K562 (cell line): Measurements from ENCODE around the gene PTP4A2. TPM values are rescaled to one million over a fixed set of nuclear protein-coding genes. Genes with fewer than 3 reads are reported as not detected.

Experiments
- DEAF1 ChIP-seq: fragments of 450-650 bp; formaldehyde crosslinking; IDR thresholded peaks from 2 replicates; pipeline ENCODE4 v1.4.0; 2020; ENCODE audit warnings: mild to moderate bottlenecking, moderate library complexity
- DMBX1 ChIP-seq: fragments of 250-450 bp; sonication (Bioruptor Pico); IDR thresholded peaks from 2 replicates; pipeline ENCODE4 v1.8.0; 2022; ENCODE audit warnings: inconsistent platforms, mild to moderate bottlenecking, moderate library complexity, borderline replicate concordance
- FOXK1 ChIP-seq: sonication (generic); formaldehyde crosslinking; IDR thresholded peaks from 2 replicates; pipeline ENCODE4 v1.8.0; 2022; ENCODE audit warnings: missing genetic modification reagents, mild to moderate bottlenecking, borderline replicate concordance
- HNRNPH1 ChIP-seq: fragments of 200-400 bp; formaldehyde crosslinking; optimal IDR thresholded peaks from 2 replicates; pipeline ENCODE3; 2017; ENCODE audit warnings: low read depth, mild to moderate bottlenecking, low read length, moderate library complexity
- KDM5B ChIP-seq: fragments of 200-600 bp; sonication (generic); IDR thresholded peaks from 2 replicates; pipeline ENCODE4 v1.6.1; 2012; ENCODE audit warnings: low read depth, mild to moderate bottlenecking, moderate library complexity, low read length, control low read depth, inconsistent platforms; ENCODE audit not compliant: insufficient replicate concordance
- SMC3 ChIP-seq: conservative IDR thresholded peaks from 2 replicates; pipeline ENCODE4 v1.6.1; 2011; ENCODE audit warnings: low read depth, low read length, improper control_type of control experiment; ENCODE audit not compliant: insufficient read depth
- ZFX ChIP-seq: sonication (generic); formaldehyde crosslinking; IDR thresholded peaks from 2 replicates; pipeline ENCODE4 v1.8.0; 2022; ENCODE audit warnings: mild to moderate bottlenecking, missing genetic modification reagents, moderate library complexity
- ZNF318 ChIP-seq, 2 experiments: fragments of 450-650 bp; IDR thresholded peaks; 2 replicates each; pipeline ENCODE4 v1.6.1; 2016; ENCODE audit warnings: mild to moderate bottlenecking in 2 of 2, borderline replicate concordance in 1 of 2, low read depth in 1 of 2, moderate library complexity in 1 of 2
- ZNF518B ChIP-seq: fragments of 250-450 bp; sonication (Bioruptor Pico); IDR thresholded peaks from 2 replicates; pipeline ENCODE4 v1.5.0; 2021; ENCODE audit warnings: mild to moderate bottlenecking, moderate library complexity
- ZNF778 ChIP-seq: fragments of 450-650 bp; formaldehyde crosslinking; IDR thresholded peaks from 2 replicates; pipeline ENCODE4 v1.4.0; 2020; ENCODE audit warnings: mild to moderate bottlenecking, moderate library complexity
- polyA plus RNA-seq, 8 experiments: library from polyadenylated mRNA; depleted of rRNA in 4 of 8; stranded (reverse) in 5 of 8; unstranded in 3 of 8; fragments of >200 nt; fragmentation: Nextera tagmentation in 2 of 8; fragmentation: Illumina TruSeq in 1 of 8; extraction: Ambion mirVana in 2 of 8; extraction: Trizol in 1 of 8; gene quantifications; 2 replicates each; pipeline versions ENCODE4 v1.2.1 to v1.2.3, GENCODE V29; 2011 to 2014; ENCODE audit warnings: inconsistent platforms in 1 of 8, missing spikeins in 1 of 8
- total RNA-seq, 7 experiments: library from RNA; depleted of rRNA in 6 of 7; stranded (reverse); fragments of >200 nt in 6 of 7; fragmentation: Illumina TruSeq in 2 of 7; extraction: Trizol in 2 of 7; gene quantifications; 2 replicates each; pipeline versions ENCODE4 v1.2.1 to v1.2.3, GENCODE V29; 2011 to 2021; ENCODE audit warnings: low replicate concordance in 1 of 7

PTP4A2 gene
- total and polyA plus RNA-seq, 9 of the 15 experiments (the other 6 are each of a cell fraction or from before 2014, with no cell fraction given): 197 to 870 (median 480) TPM

GRCh38 chr1:31955917-31956736, 18.0 kb upstream of the PTP4A2 start (continued):
- TF ChIP-seq DMBX1 (CRISPR knock-in tag): peak; percentile 29; the same call in 1 of the 2 replicates
- no peak for TF ChIP-seq ZNF518B (CRISPR knock-in tag)
- no peak for TF ChIP-seq HNRNPH1
- peak in 1 of 2 experiments; percentile 38; a peak in 1 of 4 replicates for TF ChIP-seq ZNF318 (IDR thresholded peaks at IDR 0.05; ENCODE audit: borderline replicate concordance in 1 of 2, low read depth in 1 of 2)
- no peak for TF ChIP-seq FOXK1 (CRISPR knock-in tag)
- TF ChIP-seq ZNF778 (CRISPR knock-in tag): no peak
- peak; percentile 94 for TF ChIP-seq ZFX (CRISPR knock-in tag)
- peak; percentile 33; the same call in 1 of the 2 replicates for TF ChIP-seq SMC3
- TF ChIP-seq DEAF1 (CRISPR knock-in tag): peak; percentile 46; the same call in 1 of the 2 replicates
- TF ChIP-seq KDM5B: peak; percentile 82
